GM10847 (cell line): Measurements from ENCODE around the gene RPRM.

Experiments used
- POLR2A ChIP-seq: IDR thresholded peaks from 2 replicates; pipeline ENCODE4 v1.6.1; 2011; ENCODE audit not compliant: insufficient read length; ENCODE audit errors: extremely low read depth

RPRM gene

DNA sequence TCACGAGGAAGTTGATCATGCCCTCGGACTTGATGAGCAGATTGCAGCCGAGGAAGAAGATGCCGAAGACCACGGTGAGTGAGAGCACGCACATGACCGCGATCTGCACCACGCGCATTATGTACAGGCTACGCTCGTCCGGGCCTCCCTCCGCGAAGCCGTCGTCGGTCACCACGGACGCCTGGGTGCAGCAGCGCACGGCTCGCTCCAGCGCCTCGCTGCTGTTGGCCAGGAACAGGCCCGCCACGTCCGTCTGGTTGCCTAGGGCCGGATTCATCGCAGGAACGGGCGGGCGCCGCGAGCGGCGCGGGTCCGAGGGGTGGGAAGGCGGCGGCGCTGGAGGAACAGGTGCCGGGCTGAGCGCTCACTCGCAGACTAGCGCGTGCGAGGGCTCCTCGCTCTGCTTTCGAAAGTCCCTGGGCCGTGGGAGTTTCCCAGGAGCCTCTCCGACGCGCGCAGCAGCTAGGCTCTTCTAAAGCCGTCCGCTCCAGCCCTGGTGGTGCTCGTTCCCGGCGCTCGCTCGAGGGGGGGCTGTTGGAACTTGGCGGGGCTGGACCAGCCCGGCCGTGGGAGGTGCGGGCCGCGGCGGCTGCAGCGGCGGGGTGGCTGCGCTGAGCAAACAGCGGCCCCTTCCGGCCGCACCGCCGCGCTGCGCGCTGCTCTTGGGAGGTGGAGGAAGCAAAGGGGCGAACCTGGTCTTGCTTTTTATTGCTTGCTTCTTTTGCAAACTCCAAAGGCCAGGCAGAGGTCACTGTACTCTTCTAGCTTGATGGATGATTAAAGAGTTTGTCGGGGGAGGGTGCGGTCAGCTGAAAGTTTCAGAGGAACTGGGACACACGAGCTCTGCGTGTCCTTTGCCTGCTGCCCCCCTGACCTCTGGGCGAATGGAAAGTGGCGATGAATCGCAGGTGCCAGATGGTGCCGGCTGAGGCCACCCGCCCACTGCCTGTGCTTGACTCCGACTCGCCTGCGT, at the start of gene RPRM:
RPRM (minus strand) TSS at position 474 of the 973 bp plus-strand sequence; CDS start at position 277, 197 bp downstream.
- TF ChIP-seq POLR2A = no peak

DNA sequence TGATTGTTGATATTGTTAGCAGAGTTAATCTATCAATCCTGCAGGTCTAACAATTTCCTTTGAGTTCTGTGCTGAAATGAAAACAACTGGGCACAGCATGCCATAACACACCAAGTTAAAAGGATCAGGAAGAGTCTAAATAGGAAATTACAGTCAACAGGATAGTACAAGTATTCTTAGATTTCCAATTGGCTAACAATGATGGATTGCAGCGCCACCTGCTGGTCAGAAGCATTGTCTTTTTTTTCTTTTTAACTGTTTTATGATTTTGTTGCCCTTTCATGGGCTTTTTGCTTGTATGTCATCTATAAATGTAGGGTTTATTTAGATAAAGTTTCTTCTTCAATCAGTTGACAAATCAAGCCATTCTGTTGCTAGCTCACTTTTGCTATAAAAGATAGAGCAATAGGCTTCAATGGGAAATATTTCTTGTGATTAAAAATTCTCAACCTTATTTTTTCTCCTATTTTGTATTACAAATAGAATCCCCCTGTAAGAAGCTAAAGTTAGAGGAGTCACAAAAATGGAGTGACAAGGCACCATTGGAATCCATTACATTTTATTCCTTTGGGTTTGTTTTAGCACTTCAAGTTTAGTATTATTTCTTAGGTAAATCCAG, 40.8 kb upstream of the RPRM start:
- TF ChIP-seq POLR2A = no peak

DNA sequence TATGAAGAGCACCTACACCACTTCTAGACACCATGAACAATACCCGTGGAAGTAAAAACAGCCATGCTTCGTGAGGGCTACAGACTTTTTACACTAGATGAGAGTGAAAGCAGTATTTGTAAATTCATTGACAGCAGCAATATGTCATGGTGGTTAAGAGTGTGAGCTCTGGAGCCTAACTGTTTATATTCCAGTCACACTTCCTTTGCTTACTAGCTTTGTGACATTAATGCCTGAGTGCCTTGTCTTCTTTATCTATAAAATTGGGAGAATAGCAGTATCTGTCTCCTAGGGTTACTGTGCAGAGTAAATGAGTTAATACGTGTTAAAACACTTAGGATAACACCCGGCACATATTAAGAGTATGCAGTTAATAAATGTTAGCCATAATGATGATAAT, 33.8 kb upstream of the RPRM start:
- no peak for TF ChIP-seq POLR2A

DNA sequence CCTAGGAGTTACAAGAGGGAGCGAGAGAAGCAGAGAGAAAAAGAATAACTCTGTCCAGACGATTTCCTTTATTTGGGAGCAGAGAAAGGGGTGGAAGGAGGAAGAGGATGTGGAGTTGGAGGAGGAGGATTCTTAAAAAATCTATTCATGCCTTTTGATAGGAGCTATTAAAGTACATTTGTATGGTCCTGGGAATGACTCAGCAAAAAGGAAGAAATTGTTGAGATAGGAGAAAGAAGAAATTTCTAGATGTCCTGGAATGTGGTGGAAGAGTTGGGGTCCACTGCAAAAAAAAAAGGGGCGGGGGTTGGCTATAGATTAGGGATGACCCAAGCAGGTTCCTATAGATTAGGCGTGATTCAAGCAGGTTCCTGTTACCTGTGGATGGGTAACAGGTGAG, 32.4 kb upstream of the RPRM start:
- TF ChIP-seq POLR2A = no peak

DNA sequence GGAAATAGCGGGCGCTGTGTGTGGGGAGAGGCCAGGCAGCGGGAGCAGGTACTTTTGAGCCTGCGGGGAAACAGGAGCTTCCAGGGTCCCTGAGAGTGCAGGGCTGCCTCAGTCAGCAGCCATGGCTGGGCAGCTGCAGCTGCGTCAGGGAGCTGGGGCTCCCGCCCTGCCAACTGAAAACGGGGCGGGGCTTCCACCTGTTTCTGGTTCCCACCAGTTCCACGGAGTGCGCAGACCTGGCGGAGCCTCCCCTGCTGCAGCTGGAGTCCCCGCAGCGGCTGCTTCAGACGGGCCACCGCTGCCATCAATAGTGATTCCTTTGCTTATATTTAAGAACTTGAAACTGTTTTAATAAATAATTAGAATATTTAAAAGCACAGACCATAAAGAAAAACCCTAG, 30.6 kb upstream of the RPRM start:
- TF ChIP-seq POLR2A = no peak

DNA sequence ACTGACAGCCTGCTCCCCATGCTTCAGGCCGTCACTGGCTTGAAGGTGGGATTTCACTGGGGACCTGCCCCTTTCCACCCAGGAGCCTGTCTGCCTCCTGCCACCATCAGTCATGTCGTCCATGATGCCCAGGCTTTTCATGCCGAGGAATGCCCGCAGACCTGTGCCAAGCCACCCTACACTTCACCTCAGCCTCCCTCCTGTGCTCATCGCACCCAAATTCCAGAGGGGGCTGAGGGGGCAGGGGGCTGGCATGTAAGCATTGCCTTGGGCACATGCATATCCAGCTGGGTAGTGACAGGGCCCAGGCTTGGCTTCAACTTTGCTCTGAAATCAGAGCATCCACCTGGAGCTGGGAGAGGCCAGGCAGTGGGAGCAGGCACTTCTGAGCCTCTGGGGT, 20.9 kb upstream of the RPRM start:
- TF ChIP-seq POLR2A = no peak

DNA sequence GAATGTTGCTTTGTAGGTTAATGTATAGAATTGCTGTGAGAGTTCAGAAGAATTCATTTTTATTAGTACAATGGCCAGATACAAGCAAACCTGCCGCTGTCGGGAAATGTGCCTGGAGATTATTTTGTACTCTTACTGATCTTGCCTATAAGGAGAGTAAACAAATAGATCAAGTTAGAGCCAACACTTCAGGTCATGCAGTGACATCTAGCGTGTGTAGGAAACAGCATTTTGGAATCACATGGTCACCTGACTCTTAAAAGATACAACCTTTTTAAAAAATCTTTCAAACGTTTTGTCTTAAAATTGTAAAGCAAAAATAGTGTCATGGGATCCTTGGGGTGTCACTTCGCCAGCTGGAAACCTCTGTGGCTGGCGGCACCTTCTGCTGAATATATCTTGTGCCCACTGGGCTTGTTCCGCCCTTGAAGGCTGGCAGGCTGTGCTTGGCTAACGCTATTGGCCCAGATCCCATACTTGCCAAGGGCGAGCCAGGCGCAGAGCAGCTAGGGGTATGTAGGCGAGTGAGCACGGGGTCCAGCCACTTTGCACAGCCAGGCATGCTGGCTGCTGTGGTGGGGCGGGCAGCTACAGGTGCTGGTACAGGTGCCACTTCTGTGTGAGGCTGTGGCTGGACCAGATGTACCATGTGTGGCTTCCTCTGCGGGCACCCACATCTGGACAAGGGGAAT, 19.5 kb upstream of the RPRM start:
- TF ChIP-seq POLR2A = no peak

DNA sequence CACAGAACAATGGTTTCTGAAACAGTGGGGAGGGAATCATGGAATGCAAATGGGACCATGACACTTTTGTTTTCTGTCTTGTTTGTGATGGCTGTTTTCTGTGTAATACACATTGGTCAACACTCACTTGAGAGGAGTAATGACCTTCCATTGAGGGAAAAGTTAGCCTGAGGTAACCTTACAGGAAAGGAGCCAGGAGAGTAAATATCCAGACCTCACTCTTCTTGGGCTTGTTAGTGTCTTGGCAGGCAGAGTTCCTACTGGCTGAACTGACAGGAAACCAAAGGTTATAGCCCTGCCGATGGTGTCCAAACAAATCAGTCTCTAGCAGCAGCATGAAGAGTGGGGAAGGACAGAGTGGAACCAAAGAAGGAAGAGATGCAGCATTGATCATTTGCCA, 17.2 kb upstream of the RPRM start:
- no peak for TF ChIP-seq POLR2A

DNA sequence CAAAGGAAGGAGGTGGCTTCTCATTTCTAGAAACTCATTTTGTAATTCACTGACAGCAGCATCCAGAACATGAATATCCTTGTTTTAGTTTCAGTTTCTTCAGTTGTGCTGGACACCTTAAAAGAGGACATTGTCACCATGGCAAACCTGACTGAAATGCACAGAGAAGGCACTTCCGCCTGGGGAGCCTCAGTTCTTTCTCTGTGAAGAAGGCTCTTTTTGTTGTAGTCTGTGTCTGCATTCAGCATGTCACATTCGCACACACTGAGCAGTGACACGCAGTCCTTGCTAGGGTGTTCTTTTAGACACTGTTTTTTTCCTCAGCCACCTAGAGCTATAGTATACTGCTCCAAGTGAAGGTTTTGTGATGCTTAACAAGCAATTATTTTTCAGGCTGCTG, 9.5 kb upstream of the RPRM start:
- TF ChIP-seq POLR2A = no peak

DNA sequence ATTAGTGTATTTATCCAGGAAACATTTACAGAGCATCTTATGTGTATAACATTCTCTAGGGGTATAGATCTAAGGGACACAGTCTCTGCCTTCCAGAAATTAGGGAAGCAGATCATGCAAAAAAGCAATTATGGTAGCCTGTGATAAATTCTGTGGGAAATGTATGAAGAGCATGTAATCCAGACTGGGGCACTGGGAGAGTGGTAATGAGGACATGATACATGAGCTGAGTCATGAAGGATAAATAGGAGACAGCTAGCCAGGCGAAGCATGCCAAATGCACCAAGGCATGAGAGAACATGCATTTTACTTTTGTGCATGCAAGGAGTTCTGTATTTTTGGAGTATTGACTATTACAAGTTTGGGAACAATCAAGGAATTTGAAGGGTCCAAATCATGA, 8.9 kb upstream of the RPRM start:
- no peak for TF ChIP-seq POLR2A

DNA sequence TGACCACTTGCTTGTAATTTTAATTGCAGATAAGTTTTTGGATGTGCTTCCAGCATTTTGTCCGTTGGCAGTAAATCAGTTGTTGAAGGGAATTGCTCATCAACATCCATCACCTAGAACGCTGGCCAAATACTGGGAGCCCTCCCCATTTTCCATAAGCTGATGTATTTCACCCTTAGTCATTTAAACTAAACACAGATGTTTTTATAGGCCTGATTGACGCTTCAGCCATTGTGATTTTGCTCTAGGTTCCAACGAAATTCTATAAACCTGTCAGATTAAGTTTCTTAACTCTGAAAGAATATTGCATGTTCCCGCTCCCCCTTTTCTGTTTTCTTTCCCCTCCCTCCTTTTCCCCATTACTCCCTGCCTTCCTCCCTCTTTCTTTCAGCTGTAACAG, 1.0 kb upstream of the RPRM start:
- TF ChIP-seq POLR2A = no peak

DNA sequence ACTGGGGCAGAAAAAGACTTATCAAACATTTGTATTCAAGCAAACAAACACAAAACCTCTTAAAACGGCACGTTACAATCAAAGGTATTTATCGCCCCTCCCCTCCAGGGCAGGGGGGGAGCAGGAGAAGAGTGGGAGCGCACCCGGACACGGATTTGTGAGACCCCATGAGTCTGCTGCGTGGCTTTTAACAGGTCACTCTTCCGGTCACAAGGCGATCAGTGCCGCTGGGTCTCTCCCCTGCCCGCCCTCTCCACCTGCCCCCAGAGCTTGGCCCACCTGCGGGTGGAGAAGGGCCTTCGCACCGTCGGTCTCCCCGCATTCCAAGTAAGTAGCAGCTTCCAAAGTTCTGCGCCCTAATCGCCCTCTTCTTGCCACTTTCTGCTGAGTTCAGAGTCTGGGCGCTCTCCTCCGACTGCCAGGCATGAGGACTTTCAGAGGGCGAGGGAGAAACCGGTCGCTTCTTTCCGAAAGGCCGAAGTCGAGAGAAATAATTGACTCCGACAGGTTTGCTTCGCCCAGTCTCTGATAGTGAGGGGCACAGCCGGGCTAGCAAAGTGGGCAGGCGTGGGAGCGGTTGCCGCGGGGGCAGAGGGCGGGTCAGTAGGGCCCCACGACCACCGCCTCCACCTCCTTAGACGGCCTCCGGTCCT, 800 bp downstream of the RPRM start:
- TF ChIP-seq POLR2A = no peak

DNA sequence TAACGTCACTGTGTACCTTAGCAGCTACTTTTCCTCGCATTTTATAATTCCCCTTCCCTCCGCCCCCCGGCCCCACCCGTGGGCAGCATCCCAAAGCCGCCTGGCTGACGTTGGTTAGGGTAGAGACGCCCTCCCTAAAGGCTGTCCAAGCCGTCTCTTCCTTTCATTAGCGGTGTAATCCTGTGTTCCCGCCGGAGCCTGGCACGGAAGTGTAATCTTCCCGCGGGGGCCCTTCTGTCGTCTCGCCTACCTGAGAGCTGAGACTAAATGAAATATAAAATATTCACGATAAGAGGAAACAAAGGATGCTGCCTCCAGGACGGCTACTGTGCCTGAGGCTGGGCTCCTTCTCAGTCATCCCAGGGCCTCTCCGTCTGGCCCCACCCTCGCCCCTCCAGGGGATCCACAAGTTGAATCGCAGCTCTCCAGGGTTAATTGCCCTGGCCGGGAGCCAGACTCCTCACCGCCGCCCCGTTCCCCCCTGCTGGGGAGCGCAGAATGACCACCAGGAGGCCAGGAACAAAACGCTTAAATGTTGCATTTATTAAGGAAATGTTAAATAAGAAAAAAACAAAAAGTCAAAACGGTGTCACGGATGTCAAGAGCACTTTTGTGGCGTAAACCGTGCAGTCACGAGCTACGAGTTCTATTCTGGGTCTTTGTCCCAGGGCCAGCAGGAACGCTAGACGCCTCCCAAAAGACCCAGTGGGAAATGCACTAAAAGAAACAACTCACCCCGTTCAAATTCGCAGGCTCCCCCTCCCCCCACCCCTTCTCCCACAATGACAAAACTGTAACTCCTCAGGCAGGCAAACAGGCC, 1.5 kb downstream of the RPRM start:
- TF ChIP-seq POLR2A = no peak

DNA sequence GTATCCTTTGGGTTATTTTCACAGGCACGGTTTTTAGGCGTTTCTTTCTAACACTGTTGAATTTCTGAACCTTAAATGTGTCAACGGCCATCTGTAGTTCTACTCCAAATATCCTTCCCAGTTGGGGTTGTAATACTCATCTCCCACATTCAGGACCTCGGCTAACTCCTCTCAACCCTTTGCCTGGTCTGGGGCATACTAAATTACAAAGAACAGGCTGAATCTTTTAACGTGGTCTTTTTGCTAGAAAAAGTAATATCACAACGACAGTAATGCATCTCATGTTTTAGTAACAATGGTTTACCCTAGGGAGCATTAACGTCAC, 2.1 kb downstream of the RPRM start:
- TF ChIP-seq POLR2A = no peak
